ENCODE results near the gene RORC. TPM values are rescaled to one million over a fixed set of nuclear protein-coding genes. Genes with fewer than 3 reads are reported as not detected.
"Not testable (repeated sequence)": the region's sequence is repeated elsewhere in the genome, so short reads cannot be mapped to it uniquely, and the experiment has no call there.

Gene RORC
- 0.10 TPM in 1 of 2 replicates, not detected in the other for total RNA-seq (2014; rRNA removed; shearing (Covaris generic))
- not detected in 2 replicates for polyA plus RNA-seq (2014; cell fraction: nucleus; rRNA removed)

DNA sequence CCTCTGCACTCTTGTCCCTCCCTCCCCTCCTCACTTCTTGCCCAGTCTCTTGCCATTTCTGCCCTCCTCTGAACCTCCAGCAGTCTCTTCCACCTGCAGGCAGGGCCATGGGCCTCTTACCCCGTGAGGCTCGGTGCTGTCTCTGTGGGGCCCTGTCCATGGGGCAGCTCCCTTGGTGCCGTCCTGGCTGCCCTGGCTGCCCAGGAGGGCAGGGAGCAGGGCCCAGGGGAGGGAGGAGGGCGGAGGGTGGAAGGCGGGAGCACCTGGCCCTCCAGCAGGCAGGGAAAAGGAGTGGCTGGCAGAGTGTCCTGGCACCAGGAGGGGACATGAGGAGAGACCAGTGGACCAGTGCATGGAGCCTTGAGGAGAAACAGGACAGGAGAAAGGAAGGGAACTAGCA lies at the start of gene RORC:
TSS of gene RORC (minus strand) at position 198 of the 400 bp plus-strand sequence. CDS start at position 160, 38 bp downstream.
- DNase-seq (ENCODE audit: extremely low read depth, low read depth): no peak

DNA sequence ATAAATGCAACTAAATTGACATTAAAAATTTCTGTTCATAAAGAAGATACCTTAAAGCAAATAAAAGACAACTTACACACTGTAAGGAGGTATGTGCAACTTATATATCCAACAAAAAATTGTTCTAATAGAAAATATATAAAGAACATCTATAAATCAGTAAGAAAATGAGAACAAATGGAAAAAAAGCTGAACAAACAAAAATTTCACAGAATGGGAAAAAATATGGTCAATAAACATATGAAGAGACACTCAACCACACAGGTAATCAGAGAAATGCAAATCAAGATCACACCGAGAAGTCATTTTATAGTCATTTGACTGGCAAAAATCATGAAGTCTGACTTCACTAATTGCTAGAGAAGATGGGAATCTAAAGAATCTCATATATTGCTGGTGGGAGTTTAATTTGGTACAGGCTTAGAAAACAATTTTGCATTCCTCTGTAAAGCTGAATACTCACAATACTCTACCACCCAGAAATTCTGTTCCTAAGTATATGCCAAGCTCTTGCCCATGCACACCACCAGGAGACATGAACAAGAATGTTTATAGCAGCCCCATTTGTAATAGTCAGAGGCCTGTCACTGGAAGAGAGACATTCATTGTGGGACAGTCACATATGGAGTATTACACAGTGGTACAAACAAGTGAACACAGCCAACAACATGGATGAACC lies 44.0 kb upstream of the RORC start:
- no peak for DNase-seq (ENCODE audit: extremely low read depth, low read depth)

DNA sequence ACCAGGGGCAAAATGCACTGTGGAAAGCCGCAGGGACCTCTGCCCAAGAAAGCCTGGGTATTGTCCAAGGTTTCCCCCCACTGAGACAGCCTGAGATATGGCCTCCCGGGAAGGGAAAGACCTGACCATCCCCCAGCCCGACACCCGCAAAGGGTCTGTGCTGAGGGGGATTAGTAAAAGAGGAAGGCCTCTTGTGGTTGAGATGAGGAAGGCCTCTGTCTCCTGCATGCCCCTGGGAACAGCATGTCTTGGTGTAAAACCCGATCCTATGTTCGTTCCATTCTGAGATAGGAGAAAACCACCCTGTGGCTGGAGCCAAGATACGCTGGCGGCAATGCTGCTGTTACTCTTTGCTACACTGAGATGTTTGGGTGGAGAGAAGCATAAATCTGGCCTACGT lies 41.2 kb upstream of the RORC start:
- DNase-seq (ENCODE audit: extremely low read depth, low read depth): not testable (repeated sequence)

DNA sequence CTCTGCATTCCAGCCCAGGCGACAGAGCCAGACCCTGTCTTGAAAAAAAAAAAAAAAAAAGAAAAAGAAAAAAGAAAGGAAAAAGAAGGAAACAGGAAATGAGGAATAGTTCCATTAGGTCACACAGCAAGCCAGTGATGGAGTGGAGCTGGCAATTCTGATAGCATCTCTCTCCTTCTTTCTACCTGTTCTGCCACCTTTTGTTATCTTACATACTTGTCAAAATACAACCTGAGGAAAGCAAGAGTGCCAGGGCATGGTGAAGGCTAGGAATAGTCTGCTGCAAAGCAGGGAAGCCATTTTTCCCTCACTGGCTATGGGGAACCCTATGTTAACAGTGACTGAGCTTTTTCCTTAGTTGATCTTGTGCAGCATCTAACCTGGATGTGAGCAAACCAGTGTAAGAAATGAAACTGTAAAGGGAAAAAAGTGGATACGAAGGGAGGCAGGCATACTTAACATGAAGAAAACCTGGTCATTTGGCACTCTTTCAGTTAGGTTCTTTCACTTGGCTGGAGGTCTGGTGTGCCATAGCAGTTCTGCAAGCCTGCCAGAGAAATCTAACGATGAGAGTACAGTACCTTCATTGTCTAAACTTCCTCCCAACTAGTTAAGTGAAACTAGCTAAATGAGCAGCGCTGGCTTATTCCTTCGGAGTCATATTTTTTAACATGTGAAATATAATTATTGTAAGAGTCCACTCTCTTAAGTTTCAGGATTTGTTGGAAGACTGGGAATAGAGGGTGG lies 39.9 kb upstream of the RORC start:
- no peak for DNase-seq (ENCODE audit: extremely low read depth, low read depth)

DNA sequence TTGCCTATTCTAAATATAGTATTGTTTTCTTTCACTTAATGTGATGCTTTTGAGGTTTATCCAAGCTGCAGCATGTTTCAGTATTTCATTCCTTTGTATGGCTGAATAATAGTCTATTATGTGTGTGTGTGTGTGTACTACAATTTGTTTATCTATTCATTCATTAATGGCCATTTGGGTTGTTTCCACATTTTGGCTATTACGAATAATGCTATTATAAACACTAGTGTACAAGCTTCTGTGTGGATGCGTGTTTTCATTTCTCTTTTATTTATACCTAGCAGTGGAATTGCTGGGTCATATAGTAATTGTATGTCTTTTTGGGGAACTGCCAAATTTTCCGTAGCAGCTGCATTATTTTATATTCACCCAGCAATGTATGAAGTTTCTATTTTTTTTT lies 36.9 kb upstream of the RORC start:
- no peak for DNase-seq (ENCODE audit: extremely low read depth, low read depth)

DNA sequence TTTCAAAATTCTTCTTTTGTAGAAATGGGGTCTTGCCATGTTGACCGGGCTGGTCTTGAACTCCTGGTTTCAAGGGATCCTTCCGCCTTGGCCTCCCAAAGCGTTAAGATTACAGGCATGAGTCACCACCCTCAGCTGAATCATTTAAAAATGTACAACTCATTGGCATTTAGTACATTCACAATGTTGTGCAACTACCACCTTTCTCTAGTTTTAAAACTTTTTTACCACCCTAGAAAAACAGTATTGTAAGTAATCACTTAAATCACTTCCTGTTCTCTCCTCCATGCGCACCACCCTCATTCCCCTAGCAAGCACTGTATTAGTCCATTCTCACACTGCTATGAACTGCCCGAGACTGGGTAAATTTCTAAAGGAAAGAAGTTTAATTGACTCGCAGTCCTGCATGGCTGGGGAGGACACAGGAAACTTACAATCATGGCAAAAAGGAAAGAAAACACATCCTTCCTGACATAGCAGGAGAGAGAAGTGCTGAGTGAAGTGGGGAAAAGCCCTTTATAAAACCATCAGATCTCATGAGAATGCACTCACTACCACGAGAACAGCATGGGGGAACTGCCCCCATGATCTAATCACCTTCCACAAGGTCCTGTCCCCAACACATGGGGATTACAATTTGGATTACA lies 36.3 kb upstream of the RORC start:
- peak; percentile 29 for DNase-seq (ENCODE audit: extremely low read depth, low read depth)

DNA sequence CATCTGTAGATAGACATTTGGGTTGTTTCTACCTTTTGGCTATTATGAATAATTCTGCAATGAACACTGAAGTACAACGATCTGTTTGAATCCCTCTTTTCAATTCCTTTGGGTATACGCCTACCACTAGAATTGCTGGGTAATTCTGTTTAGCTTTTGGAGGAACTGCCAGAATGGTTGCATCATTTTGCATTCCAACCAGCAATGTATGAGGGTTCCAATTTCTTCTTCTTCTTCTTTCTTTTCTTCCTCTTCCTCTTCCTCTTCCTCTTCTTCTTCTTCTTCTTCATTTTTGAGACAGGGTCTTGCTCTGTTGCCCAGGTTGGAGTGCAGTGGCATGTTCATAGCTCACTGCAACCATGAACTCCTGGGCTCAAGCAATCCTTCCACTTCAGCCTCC lies 35.7 kb upstream of the RORC start:
- no peak for DNase-seq (ENCODE audit: extremely low read depth, low read depth)

DNA sequence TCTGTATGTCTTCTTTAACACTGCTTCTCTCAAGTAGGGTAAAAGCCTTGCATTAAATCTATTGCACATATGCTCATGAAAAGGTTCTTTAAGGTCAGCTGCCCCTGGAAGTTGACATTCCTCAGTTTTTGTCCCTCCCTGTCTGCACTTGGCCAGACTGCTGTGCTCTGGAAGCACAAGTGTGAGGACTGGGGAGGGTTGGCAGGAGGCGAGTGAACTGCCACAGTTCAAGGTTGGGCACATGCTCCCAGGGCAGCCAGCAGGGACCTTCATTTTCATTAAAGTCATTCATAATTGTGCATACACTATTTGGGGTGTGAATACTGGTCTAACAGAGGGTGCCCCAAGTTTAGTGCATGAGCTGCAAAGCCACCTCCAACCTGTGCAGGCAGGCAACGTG lies 32.8 kb upstream of the RORC start:
- no peak for DNase-seq (ENCODE audit: extremely low read depth, low read depth)

DNA sequence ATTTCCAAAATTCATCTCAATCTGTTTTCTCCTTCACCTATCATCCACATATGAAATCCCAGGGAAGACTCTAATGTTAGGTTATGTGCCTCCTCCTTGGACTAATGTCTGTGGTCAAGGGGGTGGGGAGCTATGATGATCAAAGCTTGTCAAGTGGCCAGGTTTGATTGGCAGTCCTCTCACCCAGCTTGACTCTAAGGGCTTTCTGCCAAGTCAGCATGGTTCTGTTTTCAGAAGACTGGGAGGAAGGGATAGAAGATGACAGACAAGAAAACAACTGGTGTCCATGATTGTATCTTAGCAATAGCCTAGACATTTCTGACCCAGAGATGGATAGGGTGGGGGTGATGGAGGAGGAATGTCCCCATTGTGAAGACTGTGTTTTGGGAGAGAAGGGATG lies 31.0 kb upstream of the RORC start:
- no peak for DNase-seq (ENCODE audit: extremely low read depth, low read depth)

DNA sequence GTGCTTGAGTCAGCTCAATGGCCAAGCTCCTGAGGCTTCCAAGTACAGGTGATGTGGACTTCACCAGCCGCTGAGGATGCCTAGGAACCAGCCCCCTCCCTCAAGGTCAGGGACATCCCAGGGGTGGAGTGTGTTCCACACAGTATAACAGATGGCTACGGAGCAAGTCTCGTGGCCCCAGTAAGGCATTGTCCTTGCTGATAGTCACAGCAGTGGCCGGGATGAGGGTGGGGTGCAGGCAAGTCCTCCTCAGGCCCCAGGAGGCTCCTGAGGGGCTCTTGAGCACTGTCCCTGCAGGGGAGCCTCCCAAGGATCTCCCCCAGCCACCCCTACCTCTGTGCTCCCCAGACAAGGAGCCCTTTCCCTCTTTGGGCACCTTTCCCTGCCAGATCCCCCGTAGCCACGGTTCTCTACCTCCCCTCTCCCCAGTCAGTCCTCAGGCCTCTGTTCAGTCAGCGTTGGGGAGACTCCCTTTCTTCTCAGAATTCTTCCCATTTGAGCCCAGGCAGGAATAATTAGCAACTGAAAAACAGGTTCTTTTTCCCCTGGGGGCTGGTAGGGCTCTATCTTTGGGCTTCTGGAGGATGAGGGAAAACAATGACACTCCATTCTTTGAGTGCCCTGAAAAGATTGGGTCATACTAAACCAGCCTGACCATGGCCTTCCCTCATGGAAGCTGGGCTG lies 29.0 kb upstream of the RORC start:
- DNase-seq (ENCODE audit: extremely low read depth, low read depth): no peak

DNA sequence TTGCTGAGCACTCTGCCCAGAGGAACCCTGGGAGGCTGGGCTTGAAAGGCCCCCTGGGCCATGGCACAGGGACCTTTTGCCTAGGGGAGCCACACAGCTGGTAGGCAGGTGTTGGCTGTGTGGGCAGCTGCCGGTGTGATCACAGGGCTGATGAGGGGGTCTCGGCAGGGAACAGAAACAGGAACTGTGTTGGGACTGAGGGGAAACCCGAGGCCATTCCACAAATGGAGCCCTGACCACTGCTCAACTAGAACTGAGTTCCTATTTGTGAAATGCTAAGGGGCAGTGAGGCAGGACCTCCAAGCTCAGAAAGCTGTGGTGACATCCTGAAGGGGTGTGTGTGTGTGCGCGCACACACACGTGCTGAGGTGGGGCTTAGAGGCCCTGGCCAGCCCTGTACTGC lies 28.3 kb upstream of the RORC start:
- DNase-seq (ENCODE audit: extremely low read depth, low read depth): no peak

DNA sequence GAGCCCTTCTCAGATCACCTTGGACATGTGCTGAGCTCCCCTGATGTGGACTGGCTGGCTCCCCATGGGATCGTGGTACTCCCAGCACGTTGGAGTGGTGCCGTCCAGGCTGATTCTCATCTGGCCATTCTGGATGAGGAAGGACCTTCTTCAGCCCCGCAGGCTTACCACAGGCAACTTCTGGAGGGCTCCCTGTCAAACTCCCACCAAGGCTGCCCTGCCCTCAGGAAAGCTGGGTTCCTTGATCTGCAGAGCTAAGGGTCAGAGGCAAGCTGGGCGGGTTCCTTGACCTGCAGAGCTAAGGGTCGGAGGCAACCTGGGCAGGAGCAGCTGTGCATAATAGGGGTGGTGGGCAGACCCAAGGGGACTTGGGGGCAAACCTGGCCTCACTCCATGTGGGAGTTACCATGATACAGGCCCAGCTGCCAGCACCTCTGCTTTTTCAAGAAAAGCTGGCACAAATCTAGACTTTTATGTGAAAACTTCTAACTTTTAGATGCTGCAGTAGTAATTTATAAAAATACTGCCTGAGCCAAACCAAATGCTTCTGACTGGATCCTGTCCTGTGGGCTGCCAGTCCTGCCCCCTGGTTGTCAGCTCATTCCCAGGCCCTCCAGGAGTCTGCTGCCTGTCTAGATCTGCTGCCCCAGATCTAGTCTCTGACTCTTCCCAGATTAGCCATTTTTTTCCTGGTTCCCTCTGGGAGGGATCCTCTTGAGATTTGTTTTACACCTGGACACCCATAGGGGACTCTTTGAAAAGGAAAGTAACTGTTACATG lies 27.5 kb upstream of the RORC start:
- no peak for DNase-seq (ENCODE audit: extremely low read depth, low read depth)

DNA sequence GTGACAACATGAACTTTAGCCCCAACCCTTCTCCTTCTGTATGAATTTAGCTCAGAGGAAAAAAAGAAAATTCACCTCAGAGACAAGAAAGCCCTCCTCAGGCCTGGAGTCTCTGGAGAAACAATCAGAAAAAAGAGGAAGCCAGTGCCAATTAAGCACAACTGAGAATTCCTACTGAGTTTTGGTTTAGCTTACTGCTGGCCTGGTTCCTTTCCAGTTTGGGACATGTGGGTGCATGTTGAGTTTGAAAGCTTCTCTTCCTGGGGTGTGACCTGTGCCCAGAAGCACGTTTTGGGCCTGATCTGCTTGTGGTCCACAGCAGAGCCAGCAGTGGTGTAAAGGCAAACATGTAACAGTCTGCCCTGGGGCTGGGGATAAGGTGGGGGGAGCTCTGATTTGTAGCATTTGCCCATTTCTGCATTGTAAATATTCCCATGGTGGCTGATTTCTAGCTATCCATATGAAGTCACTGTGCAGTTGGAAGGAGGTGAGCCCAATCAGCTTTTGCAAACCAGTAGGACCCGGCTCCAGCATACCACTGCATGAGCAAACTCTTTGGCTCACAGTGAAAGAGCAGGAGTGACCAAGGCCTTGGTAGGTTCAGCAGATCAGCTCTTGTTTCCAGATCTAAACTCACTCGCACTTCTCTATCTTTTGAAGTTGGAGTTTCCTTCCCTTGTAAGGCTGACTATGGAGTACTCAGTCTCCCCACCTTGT lies 26.6 kb upstream of the RORC start:
- DNase-seq (ENCODE audit: extremely low read depth, low read depth): no peak

DNA sequence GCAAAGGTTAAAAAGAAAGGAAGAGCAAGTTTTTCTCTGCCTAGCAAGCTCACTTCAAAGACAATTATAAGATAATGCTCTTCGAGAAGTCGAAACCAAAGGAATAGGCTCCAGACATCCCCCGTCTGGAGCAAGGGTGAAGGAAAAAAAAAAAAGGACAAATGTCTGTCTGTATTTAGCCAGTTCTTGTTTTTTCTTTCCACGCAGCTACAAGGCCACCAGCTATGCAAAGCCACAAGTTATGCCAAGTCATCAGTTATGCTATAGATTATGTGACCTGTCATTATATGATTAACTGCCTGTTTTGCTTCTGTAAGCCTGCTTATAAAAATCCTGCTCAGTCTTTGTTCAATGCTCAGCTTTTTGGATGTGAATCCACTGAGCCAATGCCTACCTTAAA lies 24.3 kb upstream of the RORC start:
- no peak for DNase-seq (ENCODE audit: extremely low read depth, low read depth)

DNA sequence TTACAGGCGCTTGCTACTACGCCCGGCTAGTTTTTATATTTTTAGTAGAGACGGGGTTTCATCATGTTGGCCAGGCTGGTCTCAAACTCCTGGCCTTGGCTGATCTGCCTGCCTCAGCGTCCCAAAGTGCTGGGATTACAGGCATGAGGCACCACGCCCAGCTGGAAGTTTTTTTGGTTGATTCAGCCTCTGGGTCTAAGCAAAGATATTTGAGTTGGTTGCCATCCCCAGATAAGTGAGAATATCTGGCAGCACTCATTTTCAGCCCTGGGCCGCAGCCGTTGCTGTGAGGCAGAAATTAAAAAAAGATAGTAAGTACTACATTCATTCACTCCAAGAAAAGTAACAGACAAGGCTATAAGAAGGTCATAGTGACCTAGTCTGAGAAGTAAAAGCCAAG lies 23.9 kb upstream of the RORC start:
- DNase-seq (ENCODE audit: extremely low read depth, low read depth): not testable (repeated sequence)

DNA sequence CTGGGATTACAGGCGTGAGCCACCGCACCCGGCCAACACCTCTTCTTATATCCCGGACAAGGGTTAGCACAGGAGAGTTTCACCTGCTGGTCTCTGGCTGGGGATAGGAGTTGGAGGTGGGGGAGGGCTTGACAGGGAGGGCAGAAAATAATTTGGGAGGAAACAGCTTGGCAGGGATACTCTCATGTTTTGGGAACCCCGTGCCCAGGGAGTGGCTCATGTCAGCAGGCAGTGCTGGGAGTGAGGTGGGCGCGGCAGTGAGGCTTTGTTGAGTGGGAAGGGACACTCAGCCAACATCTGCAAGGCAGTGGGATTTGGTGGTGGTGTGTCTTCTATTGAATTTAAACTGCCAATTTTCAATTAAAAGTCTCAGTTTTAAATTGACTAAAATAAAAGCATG lies 23.1 kb upstream of the RORC start:
- DNase-seq (ENCODE audit: extremely low read depth, low read depth): no peak

DNA sequence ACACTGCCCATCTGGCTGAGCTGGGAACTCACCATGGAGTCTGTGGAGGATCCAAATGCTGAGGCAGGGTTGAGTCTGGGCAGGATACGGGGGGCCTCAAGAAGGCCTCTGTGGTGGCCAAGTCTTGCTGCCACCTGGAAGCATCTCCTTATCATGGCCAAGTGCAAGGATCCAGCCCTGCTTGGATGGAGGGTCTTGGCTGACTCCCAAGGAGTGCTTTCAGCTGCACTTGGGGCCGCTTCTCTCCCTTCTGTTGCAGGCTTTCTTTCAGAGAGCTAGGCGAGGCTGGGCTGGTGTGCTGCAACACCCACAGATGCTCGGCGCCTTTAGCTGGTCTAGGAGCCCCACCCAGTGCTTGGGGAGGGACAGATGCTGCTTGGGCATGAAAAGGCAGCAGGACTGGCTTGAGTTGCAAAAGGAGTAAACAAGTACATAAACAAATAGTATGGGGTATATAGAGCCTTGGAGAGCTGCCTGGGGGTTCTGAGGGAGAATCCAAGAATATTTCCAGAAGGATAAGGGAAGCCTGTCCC lies 21.9 kb upstream of the RORC start, which contains the start of gene THEM5:
TSS of gene THEM5 (minus strand) at position 302 of the 533 bp plus-strand sequence. CDS start at position 155, 147 bp downstream.
- DNase-seq (ENCODE audit: extremely low read depth, low read depth): no peak

DNA sequence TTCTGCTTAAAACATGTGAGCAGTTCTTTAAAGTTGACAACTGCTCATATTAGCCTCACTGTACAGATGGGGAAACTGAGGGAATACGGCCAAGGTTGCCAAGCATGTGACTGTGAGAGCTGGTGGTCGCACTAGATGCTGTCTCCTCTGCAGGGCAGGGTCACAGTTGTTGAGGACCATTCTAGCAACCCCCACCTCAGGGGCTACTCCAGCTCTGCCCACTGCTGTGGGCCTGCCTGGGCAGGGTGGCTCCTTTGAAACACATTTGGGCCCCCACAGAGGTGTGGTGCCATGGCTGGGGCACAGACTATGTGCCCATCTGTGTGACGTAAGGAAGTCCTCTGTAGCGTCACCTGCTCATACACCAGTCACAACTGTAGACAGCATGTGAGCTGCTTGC lies 21.1 kb upstream of the RORC start:
- no peak for DNase-seq (ENCODE audit: extremely low read depth, low read depth)

DNA sequence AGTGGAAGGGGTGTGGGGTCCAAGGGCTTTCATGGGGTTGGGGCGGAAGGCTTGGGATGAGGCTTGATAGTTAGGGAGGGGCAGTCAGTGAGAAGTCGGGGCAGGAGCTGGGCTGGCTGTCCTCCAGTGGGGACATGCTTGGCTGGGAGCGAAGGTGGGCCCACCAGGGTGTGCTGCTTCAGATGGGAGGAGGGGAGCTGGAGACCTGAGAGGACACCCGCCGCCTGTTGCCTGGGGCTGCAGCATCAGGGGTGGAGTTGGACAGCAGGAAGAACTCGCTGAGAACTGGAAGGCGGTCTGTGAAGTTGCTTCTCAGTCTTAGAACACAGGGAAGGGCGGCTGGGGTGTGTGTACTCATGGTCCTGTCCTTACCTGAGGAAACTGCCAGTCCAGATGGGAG lies 20.3 kb upstream of the RORC start:
- no peak for DNase-seq (ENCODE audit: extremely low read depth, low read depth)
